Measurements from ENCODE around the gene AMBP.

AMBP gene

GRCh38 chr9:114061292-114061691 is 16.8 kb downstream of the AMBP start:
- DNase-seq (ENCODE audit: low read depth): no peak
- no peak for TF ChIP-seq CTCF (IDR thresholded peaks at IDR 0.05; ENCODE audit: low read length, missing control alignments)
- H3K4me3 ChIP-seq (replicated peaks; ENCODE audit: low read depth, low read length): no peak overlapping the region

DNA sequence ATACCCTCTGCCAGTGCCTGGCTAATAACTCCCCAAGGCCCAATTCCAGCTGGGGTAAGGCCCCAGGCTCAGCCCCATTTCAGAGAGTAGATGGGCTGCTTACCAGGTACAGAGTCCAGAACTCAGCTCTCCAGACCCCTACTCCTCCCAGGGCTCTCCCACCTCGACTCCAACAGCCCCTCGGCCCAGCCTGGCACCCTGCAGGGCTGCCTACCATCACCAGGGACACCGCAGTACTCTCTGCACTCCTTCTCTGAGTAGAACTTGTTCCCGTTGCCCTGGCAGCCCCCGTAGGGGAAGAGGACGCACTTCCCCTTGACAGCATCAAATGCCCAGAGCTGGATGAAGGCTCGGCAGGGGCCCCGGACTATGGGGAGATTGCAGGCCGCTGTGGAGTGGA is 17.4 kb downstream of the AMBP start:
- H3K4me3 ChIP-seq (replicated peaks; ENCODE audit: low read depth, low read length): no peak overlapping the region
- no peak for TF ChIP-seq CTCF (IDR thresholded peaks at IDR 0.05; ENCODE audit: low read length, missing control alignments)
- DNase-seq (ENCODE audit: low read depth): no peak

- no peak for TF ChIP-seq CTCF (IDR thresholded peaks at IDR 0.05; ENCODE audit: low read length, missing control alignments)
- DNase-seq (ENCODE audit: low read depth): no peak
Measured at GRCh38 chr9:114060070-114060469, 18.0 kb downstream of the AMBP start.

GRCh38 chr9:114059047-114059803 is 18.9 kb downstream of the AMBP start:
- no peak for TF ChIP-seq CTCF (IDR thresholded peaks at IDR 0.05; ENCODE audit: low read length, missing control alignments)
- no peak overlapping the region for H3K4me3 ChIP-seq (replicated peaks; ENCODE audit: low read depth, low read length)
- peak; percentile 17 for DNase-seq (ENCODE audit: low read depth)

More at GRCh38 chr9:114060070-114060469, 18.0 kb downstream of the AMBP start:
- no peak overlapping the region for H3K4me3 ChIP-seq (replicated peaks; ENCODE audit: low read depth, low read length)

- H3K4me3 ChIP-seq (replicated peaks; ENCODE audit: low read depth, low read length): no peak overlapping the region
- DNase-seq (ENCODE audit: low read depth): no peak
- no peak for TF ChIP-seq CTCF (IDR thresholded peaks at IDR 0.05; ENCODE audit: low read length, missing control alignments)
Measured at GRCh38 chr9:114058688-114059046, 19.4 kb downstream of the AMBP start.

DNA sequence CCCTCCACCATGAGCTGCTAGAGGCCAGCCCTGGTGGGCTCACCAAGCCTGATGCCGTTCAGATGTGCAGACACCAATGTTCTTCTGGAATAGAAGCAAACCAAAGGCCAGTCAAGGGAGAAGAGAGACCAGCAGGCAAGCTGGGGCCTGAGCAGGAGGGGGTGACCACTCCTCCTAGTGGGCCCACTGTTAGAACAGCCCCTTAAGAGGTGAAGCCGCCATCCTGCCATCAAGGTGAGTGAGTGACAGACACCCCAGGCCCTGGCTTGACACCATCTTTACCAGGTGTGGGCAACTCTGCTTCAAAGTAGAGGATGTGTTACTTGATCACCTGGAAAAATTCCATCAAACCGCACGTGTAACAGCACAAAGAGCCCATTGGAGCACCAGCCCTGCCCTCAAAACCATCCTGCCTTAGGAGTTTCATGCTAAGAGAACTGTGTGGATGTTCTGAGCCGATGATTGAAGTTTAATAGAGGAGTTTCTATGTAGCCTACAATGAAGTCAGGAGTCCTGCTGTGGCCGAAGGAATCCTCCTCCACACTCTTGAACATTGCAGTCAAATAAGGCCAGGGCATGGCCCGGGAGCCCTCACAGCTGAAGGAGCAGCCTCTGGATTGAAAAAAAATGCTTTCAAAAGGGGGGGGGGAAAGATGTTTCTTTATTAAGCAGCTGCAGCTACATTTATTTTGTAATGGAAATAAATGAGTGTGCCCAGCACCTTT is 20.8 kb downstream of the AMBP start:
- no peak for TF ChIP-seq CTCF (IDR thresholded peaks at IDR 0.05; ENCODE audit: low read length, missing control alignments)
- no peak for DNase-seq (ENCODE audit: low read depth)

More for the DNA sequence above, 20.8 kb downstream of the AMBP start:
- H3K4me3 ChIP-seq (replicated peaks; ENCODE audit: low read depth, low read length): no peak overlapping the region

All from fibroblast of pulmonary artery (primary cell).